ENCODE data around the gene NFKBIB.

NFKBIB gene

GRCh38 chr19:38958301-38958700, 58.5 kb downstream of the NFKBIB start:
- DNase-seq (no peak), ATAC-seq (replicated peaks) (no peak)
- Mint-ChIP-seq H3K4me1 (peaks cover 4 to 10% of the 10 kb centered on the region in 2 donors), H3K4me3 (no peak overlapping the region), H3K36me3 (no peaks in the 10 kb centered on the region), H3K27ac (no peak overlapping the region), H3K9me3 (no peaks in the 10 kb centered on the region), H3K27me3 (peaks cover 16 to 21% of the 10 kb centered on the region in 2 donors)

Measured in stimulated activated naive B cell treated with anti-CD40 and anti-IgM and Interleukin-4, amounts not matched to agents 10 μg/mL and 1 μg/mL and 100 μg/mL, for 72 hours (primary cell).